Testis (tissue), 3 donors: ENCODE data around the gene ZBTB6. TPM values are rescaled to one million over a fixed set of nuclear protein-coding genes. Genes with fewer than 3 reads are reported as not detected.

Source experiments
- DNase-seq: peaks from one replicate; pipeline ENCODE4 v3.0.0-alpha.2; 2019
- H3K27ac ChIP-seq, 2 donors: fragments of 200-600 bp; sonication (generic); one replicate each; pipeline ENCODE4 v1.5.1; 2019
- H3K27me3 ChIP-seq: fragments of 200-600 bp; sonication (generic); one replicate; pipeline ENCODE4 v1.5.1; 2019
- H3K36me3 ChIP-seq: fragments of 200-600 bp; sonication (generic); one replicate; pipeline ENCODE4 v1.5.1; 2017; ENCODE audit warnings: low read depth; ENCODE audit errors: missing control alignments
- H3K4me1 ChIP-seq: fragments of 200-600 bp; sonication (generic); one replicate; pipeline ENCODE4 v1.5.1; 2019
- H3K4me3 ChIP-seq, 2 donors: fragments of 200-600 bp; sonication (generic); one replicate each; pipeline ENCODE4 v1.5.1; 2017 to 2019
- H3K9me3 ChIP-seq: fragments of 200-600 bp; sonication (generic); one replicate; pipeline ENCODE4 v1.5.1; 2017
- CTCF ChIP-seq, 3 experiments: fragments of 450-650 bp in 2 of 3; fragments of 200-600 bp in 1 of 3; sonication (generic) in 1 of 3; IDR thresholded peaks; one replicate each; pipeline ENCODE4 v1.5.1; 2016 to 2019; ENCODE audit warnings: antibody characterized with exemption in 3 of 3, mild to moderate bottlenecking in 2 of 3, moderate library complexity in 1 of 3
- POLR2A ChIP-seq: fragments of 450-650 bp; IDR thresholded peaks from one replicate; pipeline ENCODE4 v1.6.1; 2017; ENCODE audit warnings: antibody characterized with exemption, mild to moderate bottlenecking, moderate library complexity
- WGBS, 2 donors: methylation state at CpG; one replicate each; pipeline ENCODE4 v1.1.5; 2018; 5-methylcytosine and 5-hydroxymethylcytosine counted together
- intact Hi-C: fragments of 100-400 bp; cut with DNase I; formaldehyde crosslinking; loops from one replicate; pipeline ENCODE4 v1.15.1; 2023; ENCODE audit warnings: low total_unique reads
- polyA plus RNA-seq: library from polyadenylated mRNA; stranded (reverse); fragments of 350-450 nt; fragmentation: Illumina TruSeq; extraction: RNeasy Lipid Tissue Mini Kit (QIAGEN cat#74804); gene quantifications from one replicate; pipeline ENCODE4 v1.2.3, GENCODE V29; 2014; ENCODE audit warnings: low read depth, low replicate concordance; ENCODE audit not compliant: insufficient read depth
- total RNA-seq, 2 donors: library from RNA; depleted of rRNA; stranded (reverse); fragments of >200 nt; gene quantifications; one replicate each; pipeline ENCODE4 v1.2.3, GENCODE V29; 2016

Gene ZBTB6
- total and polyA plus RNA-seq, 3 donors from 2014 or later, result 7.2 to 9.2 (median 9.1) TPM

- 85 to 91% methylated on average over 1 of the region's 1 CpG for WGBS, 2 donors
- peaks cover 26% of the 10 kb centered on the region for H3K4me1 ChIP-seq
Observed at GRCh38 chr9:122951056-122951455, 37.9 kb upstream of the ZBTB6 start.

GRCh38 chr9:122950263-122950662, 37.1 kb upstream of the ZBTB6 start:
- peak overlapping the region in 1 of 2 donors; percentile 2 for H3K27ac ChIP-seq
- no peaks in the 10 kb centered on the region for H3K9me3 ChIP-seq
- DNase-seq, result no peak
- H3K4me1 ChIP-seq, result peaks cover 30% of the 10 kb centered on the region
- H3K4me3 ChIP-seq, result no peak overlapping the region
- no peak for TF ChIP-seq CTCF (IDR thresholded peaks at IDR 0.05)
- TF ChIP-seq POLR2A, result no peak
- no peaks in the 10 kb centered on the region for H3K27me3 ChIP-seq
- 77 to 82% methylated on average over 3 of the region's 3 CpGs for WGBS, 2 donors
- intact Hi-C loops, result no loop called here
- no peaks in the 10 kb centered on the region for H3K36me3 ChIP-seq

More at GRCh38 chr9:122951056-122951455, 37.9 kb upstream of the ZBTB6 start:
- no peak overlapping the region for H3K4me3 ChIP-seq
- no peaks in the 10 kb centered on the region for H3K9me3 ChIP-seq
- TF ChIP-seq CTCF (IDR thresholded peaks at IDR 0.05) (no peak), POLR2A (no peak)
- no peaks in the 10 kb centered on the region for H3K36me3 ChIP-seq
- DNase-seq, result no peak
- no peaks in the 10 kb centered on the region for H3K27me3 ChIP-seq
- H3K27ac ChIP-seq, result no peak overlapping the region
- intact Hi-C loops, result no loop called here

- H3K4me3 ChIP-seq, result no peak overlapping the region
- intact Hi-C loops, result no loop called here
- WGBS, 2 donors, result 66 to 68% methylated on average over 1 of the region's 1 CpG
- H3K36me3 ChIP-seq, result no peaks in the 10 kb centered on the region
- peaks cover 26% of the 10 kb centered on the region for H3K4me1 ChIP-seq
- no peaks in the 10 kb centered on the region for H3K9me3 ChIP-seq
- TF ChIP-seq POLR2A (no peak), CTCF (IDR thresholded peaks at IDR 0.05) (no peak)
- H3K27ac ChIP-seq, result no peak overlapping the region
- no peak for DNase-seq
- no peaks in the 10 kb centered on the region for H3K27me3 ChIP-seq
Observed at GRCh38 chr9:122949696-122950095, 36.6 kb upstream of the ZBTB6 start.

- Histone ChIP-seq H3K4me3 (no peak overlapping the region), H3K27me3 (no peaks in the 10 kb centered on the region), H3K36me3 (no peaks in the 10 kb centered on the region), H3K9me3 (no peaks in the 10 kb centered on the region), H3K4me1 (peaks cover 19% of the 10 kb centered on the region), H3K27ac (no peak overlapping the region)
- DNase-seq, result no peak
- intact Hi-C loops, result no loop called here
- WGBS, 2 donors, result 80% methylated on average over 3 of the region's 3 CpGs
- TF ChIP-seq POLR2A (no peak), CTCF (IDR thresholded peaks at IDR 0.05) (no peak)
Observed at GRCh38 chr9:122948313-122948712, 35.2 kb upstream of the ZBTB6 start.

GRCh38 chr9:122946461-122947005, 33.4 kb upstream of the ZBTB6 start:
- Histone ChIP-seq H3K4me1 (peaks cover 26% of the 10 kb centered on the region), H3K27me3 (no peaks in the 10 kb centered on the region), H3K9me3 (no peaks in the 10 kb centered on the region), H3K4me3 (no peak overlapping the region), H3K27ac (peak overlapping the region in 1 of 2 donors; percentile 10), H3K36me3 (no peaks in the 10 kb centered on the region)
- DNase-seq, result no peak
- WGBS, 2 donors, result 60 to 71% methylated on average over 1 of the region's 1 CpG
- TF ChIP-seq CTCF (IDR thresholded peaks at IDR 0.05) (no peak), POLR2A (no peak)
- intact Hi-C loops, result no loop called here
